HL-60 (cell line): Measurements from ENCODE around the gene B4GALT1.

ENCODE experiments used
- DNase-seq, 2 experiments: peaks; one replicate each; pipeline ENCODE4 v3.0.0-alpha.2; 2010 to 2020; ENCODE audit warnings: low read depth in 1 of 2, low spot score in 1 of 2
- H3K27ac ChIP-seq: fragments of 250-450 bp; sonication (Bioruptor Pico); replicated peaks from 2 replicates; pipeline ENCODE4 v1.5.1; 2020; ENCODE audit warnings: mild to moderate bottlenecking, moderate library complexity
- H3K27me3 ChIP-seq: fragments of 250-450 bp; sonication (Bioruptor Pico); 2 replicates; pipeline ENCODE4 v1.5.1; 2021; ENCODE audit warnings: mild to moderate bottlenecking, moderate library complexity; ENCODE audit not compliant: insufficient read depth, poor library complexity, severe bottlenecking
- H3K4me3 ChIP-seq: replicated peaks from 2 replicates; pipeline ENCODE4 v1.5.1; 2011; ENCODE audit warnings: mild to moderate bottlenecking, control low read depth, low read length; ENCODE audit not compliant: insufficient read depth
- CTCF ChIP-seq: IDR thresholded peaks from one replicate; pipeline ENCODE4 v1.5.1; 2011; ENCODE audit warnings: low read length, control low read depth, inconsistent platforms; ENCODE audit not compliant: insufficient read depth
- GABPA ChIP-seq: IDR thresholded peaks from 2 replicates; pipeline ENCODE4 v1.6.1; 2012; ENCODE audit warnings: low read depth
- POLR2AphosphoS5 ChIP-seq: IDR thresholded peaks from 2 replicates; pipeline ENCODE4 v1.6.1; 2012; ENCODE audit warnings: low read depth
- SPI1 ChIP-seq: IDR thresholded peaks from 2 replicates; pipeline ENCODE4 v1.6.1; 2012; ENCODE audit warnings: low read depth, mild to moderate bottlenecking, borderline replicate concordance
- TF ChIP-seq, protein P1 (sequence below): IDR thresholded peaks from 2 replicates; pipeline ENCODE4 v1.6.1; 2012; ENCODE audit warnings: low read depth; ENCODE audit not compliant: insufficient replicate concordance

Gene B4GALT1

GRCh38 chr9:33193818-33194217 lies 26.7 kb upstream of the B4GALT1 start:
- no peak for TF ChIP-seq GABPA
- TF ChIP-seq POLR2AphosphoS5, result no peak
- no peak for TF ChIP-seq CTCF
- no peak for TF ChIP-seq SPI1
- TF ChIP-seq, protein P1, sequence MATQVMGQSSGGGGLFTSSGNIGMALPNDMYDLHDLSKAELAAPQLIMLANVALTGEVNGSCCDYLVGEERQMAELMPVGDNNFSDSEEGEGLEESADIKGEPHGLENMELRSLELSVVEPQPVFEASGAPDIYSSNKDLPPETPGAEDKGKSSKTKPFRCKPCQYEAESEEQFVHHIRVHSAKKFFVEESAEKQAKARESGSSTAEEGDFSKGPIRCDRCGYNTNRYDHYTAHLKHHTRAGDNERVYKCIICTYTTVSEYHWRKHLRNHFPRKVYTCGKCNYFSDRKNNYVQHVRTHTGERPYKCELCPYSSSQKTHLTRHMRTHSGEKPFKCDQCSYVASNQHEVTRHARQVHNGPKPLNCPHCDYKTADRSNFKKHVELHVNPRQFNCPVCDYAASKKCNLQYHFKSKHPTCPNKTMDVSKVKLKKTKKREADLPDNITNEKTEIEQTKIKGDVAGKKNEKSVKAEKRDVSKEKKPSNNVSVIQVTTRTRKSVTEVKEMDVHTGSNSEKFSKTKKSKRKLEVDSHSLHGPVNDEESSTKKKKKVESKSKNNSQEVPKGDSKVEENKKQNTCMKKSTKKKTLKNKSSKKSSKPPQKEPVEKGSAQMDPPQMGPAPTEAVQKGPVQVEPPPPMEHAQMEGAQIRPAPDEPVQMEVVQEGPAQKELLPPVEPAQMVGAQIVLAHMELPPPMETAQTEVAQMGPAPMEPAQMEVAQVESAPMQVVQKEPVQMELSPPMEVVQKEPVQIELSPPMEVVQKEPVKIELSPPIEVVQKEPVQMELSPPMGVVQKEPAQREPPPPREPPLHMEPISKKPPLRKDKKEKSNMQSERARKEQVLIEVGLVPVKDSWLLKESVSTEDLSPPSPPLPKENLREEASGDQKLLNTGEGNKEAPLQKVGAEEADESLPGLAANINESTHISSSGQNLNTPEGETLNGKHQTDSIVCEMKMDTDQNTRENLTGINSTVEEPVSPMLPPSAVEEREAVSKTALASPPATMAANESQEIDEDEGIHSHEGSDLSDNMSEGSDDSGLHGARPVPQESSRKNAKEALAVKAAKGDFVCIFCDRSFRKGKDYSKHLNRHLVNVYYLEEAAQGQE, result no peak
- Histone ChIP-seq H3K27ac (no peak overlapping the region), H3K4me3 (no peak overlapping the region), H3K27me3 (no peaks in the 10 kb centered on the region)
- DNase-seq, result no peak

- Histone ChIP-seq H3K27ac (no peak overlapping the region), H3K4me3 (no peak overlapping the region)
- TF ChIP-seq SPI1 (no peak), GABPA (no peak), POLR2AphosphoS5 (no peak)
- TF ChIP-seq, protein P1, result no peak
These were observed 25.5 kb upstream of the B4GALT1 start for GRCh38 chr9:33192493-33193255.

GRCh38 chr9:33190021-33190705 lies 23.0 kb upstream of the B4GALT1 start:
- no peak for TF ChIP-seq POLR2AphosphoS5
- no peak for TF ChIP-seq CTCF
- TF ChIP-seq, protein P1, result no peak
- no peak for TF ChIP-seq GABPA
- TF ChIP-seq SPI1, result no peak
- no peak for DNase-seq
- no peak overlapping the region for H3K27ac ChIP-seq
- H3K27me3 ChIP-seq, result no peaks in the 10 kb centered on the region
- no peak overlapping the region for H3K4me3 ChIP-seq

More at GRCh38 chr9:33192493-33193255, 25.5 kb upstream of the B4GALT1 start:
- no peaks in the 10 kb centered on the region for H3K27me3 ChIP-seq
- no peak for DNase-seq
